ENCODE data around the gene CXCL5. TPM values are rescaled to one million over a fixed set of nuclear protein-coding genes. Genes with fewer than 3 reads are reported as not detected.

Gene CXCL5
- total RNA-seq, 3 donors from 2014 or later (not counting 1 experiment from before 2014, with no cell fraction given): 0.23 to 2.0 (median 1.5) TPM

- no peak overlapping the region for H3K4me3 Mint-ChIP-seq
- WGBS (ENCODE audit: insufficient coverage): 86% methylated on average over 3 of the region's 3 CpGs
- ATAC-seq: no peak
- peaks cover 3 to 9% of the 10 kb centered on the region in 2 donors for H3K27me3 Mint-ChIP-seq (ENCODE audit: low read depth in 2 of 2)
- no peak overlapping the region for H3K4me3 ChIP-seq (ENCODE audit: low read length)
- H3K36me3 ChIP-seq (ENCODE audit: control insufficient read depth, insufficient read depth, low read length): no peaks in the 10 kb centered on the region
- peaks cover 1% of the 10 kb centered on the region for H3K27me3 ChIP-seq (ENCODE audit: control insufficient read depth, insufficient read depth, low read length)
- H3K27ac Mint-ChIP-seq: no peak overlapping the region
- no peaks in the 10 kb centered on the region for H3K9me3 ChIP-seq (ENCODE audit: control insufficient read depth, insufficient read depth, low read length)
- intact Hi-C loops (cut with micrococcal nuclease): no loop called here
- H3K27ac ChIP-seq (ENCODE audit: low read length): no peak overlapping the region
- peaks cover 6 to 8% of the 10 kb centered on the region in 2 donors for H3K9me3 Mint-ChIP-seq
- DNase-seq: no peak
- TF ChIP-seq CTCF (IDR thresholded peaks at IDR 0.05): no peak
- no peaks in the 10 kb centered on the region for H3K36me3 Mint-ChIP-seq
- no peaks in the 10 kb centered on the region for H3K4me1 ChIP-seq (ENCODE audit: control insufficient read depth, insufficient read depth, low read length)
- H3K4me1 Mint-ChIP-seq: no peaks in the 10 kb centered on the region
Measured at GRCh38 chr4:74045247-74045646, 46.8 kb upstream of the CXCL5 start.

- Histone ChIP-seq H3K36me3 (ENCODE audit: control insufficient read depth, insufficient read depth, low read length) (no peaks in the 10 kb centered on the region), H3K27me3 (ENCODE audit: control insufficient read depth, insufficient read depth, low read length) (peaks cover 4% of the 10 kb centered on the region), H3K4me3 (ENCODE audit: low read length) (no peak overlapping the region), H3K27ac (ENCODE audit: low read length) (no peak overlapping the region), H3K4me1 (ENCODE audit: control insufficient read depth, insufficient read depth, low read length) (no peaks in the 10 kb centered on the region), H3K9me3 (ENCODE audit: control insufficient read depth, insufficient read depth, low read length) (no peaks in the 10 kb centered on the region)
- Mint-ChIP-seq H3K4me1 (no peaks in the 10 kb centered on the region), H3K27me3 (ENCODE audit: low read depth in 2 of 2) (peaks cover 6 to 15% of the 10 kb centered on the region in 2 donors), H3K9me3 (peaks cover 6 to 8% of the 10 kb centered on the region in 2 donors), H3K4me3 (no peak overlapping the region), H3K36me3 (no peaks in the 10 kb centered on the region), H3K27ac (no peak overlapping the region)
- 96% methylated on average over 3 of the region's 3 CpGs for WGBS (ENCODE audit: insufficient coverage)
- intact Hi-C loops (cut with micrococcal nuclease): no loop called here
- TF ChIP-seq CTCF (IDR thresholded peaks at IDR 0.05): no peak
- ATAC-seq (no peak), DNase-seq (no peak)
Measured at GRCh38 chr4:74044677-74045076, 46.2 kb upstream of the CXCL5 start.

GRCh38 chr4:74042681-74043080 is 44.2 kb upstream of the CXCL5 start:
- H3K27ac ChIP-seq (ENCODE audit: low read length): no peak overlapping the region
- H3K9me3 ChIP-seq (ENCODE audit: control insufficient read depth, insufficient read depth, low read length): no peaks in the 10 kb centered on the region
- peaks cover 14% of the 10 kb centered on the region for H3K27me3 ChIP-seq (ENCODE audit: control insufficient read depth, insufficient read depth, low read length)
- Mint-ChIP-seq H3K4me3 (no peak overlapping the region), H3K27ac (no peak overlapping the region), H3K27me3 (ENCODE audit: low read depth in 2 of 2) (peaks cover 16 to 29% of the 10 kb centered on the region in 2 donors), H3K4me1 (peaks cover 15 to 16% of the 10 kb centered on the region in 2 donors), H3K9me3 (peaks cover 2% of the 10 kb centered on the region in 2 donors), H3K36me3 (no peaks in the 10 kb centered on the region)
- WGBS (ENCODE audit: insufficient coverage): 77% methylated on average over 2 of the region's 2 CpGs
- no peak for ATAC-seq
- TF ChIP-seq CTCF (IDR thresholded peaks at IDR 0.05): no peak
- H3K36me3 ChIP-seq (ENCODE audit: control insufficient read depth, insufficient read depth, low read length): no peaks in the 10 kb centered on the region
- no peak for DNase-seq
- intact Hi-C loops (cut with micrococcal nuclease): no loop called here
- H3K4me3 ChIP-seq (ENCODE audit: low read length): no peak overlapping the region
- H3K4me1 ChIP-seq (ENCODE audit: control insufficient read depth, insufficient read depth, low read length): peaks cover 10% of the 10 kb centered on the region

- no CpG with 5 or more reads among the region's 1 CpG for WGBS (ENCODE audit: insufficient coverage)
- intact Hi-C loops (cut with micrococcal nuclease): no loop called here
- Mint-ChIP-seq H3K4me3 (no peak overlapping the region), H3K9me3 (peaks cover 2% of the 10 kb centered on the region in 2 donors), H3K36me3 (no peaks in the 10 kb centered on the region), H3K27ac (no peak overlapping the region), H3K4me1 (peaks cover 16% of the 10 kb centered on the region in 2 donors), H3K27me3 (ENCODE audit: low read depth in 2 of 2) (peaks cover 16 to 35% of the 10 kb centered on the region in 2 donors)
- DNase-seq (no peak), ATAC-seq (no peak)
- Histone ChIP-seq H3K27me3 (ENCODE audit: control insufficient read depth, insufficient read depth, low read length) (peaks cover 17% of the 10 kb centered on the region), H3K9me3 (ENCODE audit: control insufficient read depth, insufficient read depth, low read length) (no peaks in the 10 kb centered on the region), H3K27ac (ENCODE audit: low read length) (no peak overlapping the region), H3K4me3 (ENCODE audit: low read length) (no peak overlapping the region), H3K36me3 (ENCODE audit: control insufficient read depth, insufficient read depth, low read length) (no peaks in the 10 kb centered on the region), H3K4me1 (ENCODE audit: control insufficient read depth, insufficient read depth, low read length) (peaks cover 10% of the 10 kb centered on the region)
- no peak for TF ChIP-seq CTCF (IDR thresholded peaks at IDR 0.05)
Measured at GRCh38 chr4:74041418-74041817, 42.9 kb upstream of the CXCL5 start.

All from natural killer cell (primary cell).